AG04449 (cell line): ENCODE measurements around the gene PARD6A.
"Not testable (repeated sequence)": the region's sequence is repeated elsewhere in the genome, so short reads cannot be mapped to it uniquely, and the experiment has no call there.

Source experiments
- CTCF ChIA-PET: fragments of 350-600 bp; formaldehyde crosslinking; extraction: SDS; loops from one replicate; lab custom pipeline; 2021; ENCODE audit warnings: antibody characterized with exemption; lab: Yijun Ruan, JAX
- POLR2A ChIA-PET: fragments of 400-600, 350-600 bp; formaldehyde crosslinking; extraction: SDS; loops from one replicate; lab custom pipeline; 2020; ENCODE audit warnings: antibody characterized with exemption, inconsistent platforms; lab: Yijun Ruan, JAX
- DNase-seq: peaks from one replicate; pipeline ENCODE4 v3.0.0-alpha.2; 2010; ENCODE audit warnings: low read depth, low spot score
- H3K4me3 ChIP-seq: 2 replicates; pipeline ENCODE4 v1.5.1; 2011; ENCODE audit warnings: low read depth, mild to moderate bottlenecking, control low read depth, low read length
- TF ChIP-seq, protein P1 (sequence below): IDR thresholded peaks from one replicate; pipeline ENCODE4 v1.5.1; 2011; ENCODE audit warnings: mild to moderate bottlenecking, moderate library complexity, low read length, control low read depth, inconsistent platforms; ENCODE audit not compliant: insufficient read depth; ENCODE audit errors: missing control alignments

The PARD6A gene

DNA sequence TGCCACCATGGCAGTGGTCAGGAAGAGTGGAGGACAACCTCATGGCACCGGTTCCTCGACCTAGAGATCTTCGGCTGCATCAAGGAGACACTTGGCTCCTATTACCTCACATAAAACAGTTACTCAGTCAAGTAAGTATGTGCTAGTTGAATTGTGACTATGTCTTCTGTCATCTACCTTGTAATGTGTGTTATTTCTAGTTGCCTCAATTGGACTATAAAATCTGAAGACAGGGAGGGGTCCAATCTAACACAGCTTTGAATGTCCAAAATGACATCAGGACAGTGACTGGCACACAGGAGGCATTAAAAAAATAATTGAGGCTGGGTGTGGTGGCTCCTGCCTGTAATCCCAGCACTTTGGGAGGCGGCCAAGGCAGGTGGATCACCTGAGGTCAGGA, 23.0 kb downstream of the PARD6A start:
- DNase-seq: no peak
- CTCF ChIA-PET: interaction anchor here (1.1 to 10.7 kb wide), 3 partner anchors 14 to 162 kb away, joined by 3 to 87 read pairs (median 4); partner anchors contain the start of genes C16orf86 and ENKD1
- H3K4me3 ChIP-seq: no peak overlapping the region
- TF ChIP-seq, protein P1, sequence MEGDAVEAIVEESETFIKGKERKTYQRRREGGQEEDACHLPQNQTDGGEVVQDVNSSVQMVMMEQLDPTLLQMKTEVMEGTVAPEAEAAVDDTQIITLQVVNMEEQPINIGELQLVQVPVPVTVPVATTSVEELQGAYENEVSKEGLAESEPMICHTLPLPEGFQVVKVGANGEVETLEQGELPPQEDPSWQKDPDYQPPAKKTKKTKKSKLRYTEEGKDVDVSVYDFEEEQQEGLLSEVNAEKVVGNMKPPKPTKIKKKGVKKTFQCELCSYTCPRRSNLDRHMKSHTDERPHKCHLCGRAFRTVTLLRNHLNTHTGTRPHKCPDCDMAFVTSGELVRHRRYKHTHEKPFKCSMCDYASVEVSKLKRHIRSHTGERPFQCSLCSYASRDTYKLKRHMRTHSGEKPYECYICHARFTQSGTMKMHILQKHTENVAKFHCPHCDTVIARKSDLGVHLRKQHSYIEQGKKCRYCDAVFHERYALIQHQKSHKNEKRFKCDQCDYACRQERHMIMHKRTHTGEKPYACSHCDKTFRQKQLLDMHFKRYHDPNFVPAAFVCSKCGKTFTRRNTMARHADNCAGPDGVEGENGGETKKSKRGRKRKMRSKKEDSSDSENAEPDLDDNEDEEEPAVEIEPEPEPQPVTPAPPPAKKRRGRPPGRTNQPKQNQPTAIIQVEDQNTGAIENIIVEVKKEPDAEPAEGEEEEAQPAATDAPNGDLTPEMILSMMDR: no peak
- POLR2A ChIA-PET: no interaction called here

DNA sequence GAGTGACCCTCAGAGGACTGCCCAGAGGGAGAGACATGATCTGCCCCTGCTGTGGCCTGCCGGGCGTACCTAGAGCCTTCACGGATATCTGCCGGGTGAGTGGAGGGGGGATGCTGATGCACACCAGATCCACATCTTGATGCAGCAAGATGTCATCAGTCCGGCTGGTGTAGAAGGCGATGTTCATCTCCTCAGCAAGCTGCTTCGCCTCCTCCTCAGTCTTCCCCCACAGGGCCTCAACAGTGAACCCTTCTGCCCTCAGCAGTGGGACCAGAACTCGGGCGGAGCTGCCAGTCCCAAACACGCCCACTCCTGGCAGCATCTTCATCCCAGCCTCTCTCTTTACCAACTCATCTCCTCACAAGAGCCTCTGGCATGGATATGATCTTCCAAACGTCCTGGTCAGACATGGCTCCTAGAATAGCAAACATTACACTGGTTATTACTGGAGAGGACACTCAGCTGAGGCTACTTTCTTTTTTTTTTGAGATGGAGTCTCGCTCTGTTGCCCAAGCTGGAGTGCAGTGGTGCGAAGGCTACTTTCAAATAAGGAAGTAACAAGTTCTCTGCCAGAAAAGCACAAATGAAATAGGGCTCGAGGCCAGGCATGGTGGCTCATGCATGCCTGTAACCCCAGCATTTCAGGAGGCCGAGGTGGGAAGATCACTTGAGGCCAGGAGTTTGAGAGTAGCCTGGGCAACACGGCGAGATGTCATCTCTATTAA, 24.8 kb downstream of the PARD6A start:
- POLR2A ChIA-PET: no interaction called here
- H3K4me3 ChIP-seq: no peak overlapping the region
- CTCF ChIA-PET: interaction anchor here (10.7 kb wide), 1 partner anchor 16 kb away, joined by 87 read pairs; the partner anchor contains the start of genes C16orf86 and ENKD1
- TF ChIP-seq, protein P1: no peak
- DNase-seq: no peak

DNA sequence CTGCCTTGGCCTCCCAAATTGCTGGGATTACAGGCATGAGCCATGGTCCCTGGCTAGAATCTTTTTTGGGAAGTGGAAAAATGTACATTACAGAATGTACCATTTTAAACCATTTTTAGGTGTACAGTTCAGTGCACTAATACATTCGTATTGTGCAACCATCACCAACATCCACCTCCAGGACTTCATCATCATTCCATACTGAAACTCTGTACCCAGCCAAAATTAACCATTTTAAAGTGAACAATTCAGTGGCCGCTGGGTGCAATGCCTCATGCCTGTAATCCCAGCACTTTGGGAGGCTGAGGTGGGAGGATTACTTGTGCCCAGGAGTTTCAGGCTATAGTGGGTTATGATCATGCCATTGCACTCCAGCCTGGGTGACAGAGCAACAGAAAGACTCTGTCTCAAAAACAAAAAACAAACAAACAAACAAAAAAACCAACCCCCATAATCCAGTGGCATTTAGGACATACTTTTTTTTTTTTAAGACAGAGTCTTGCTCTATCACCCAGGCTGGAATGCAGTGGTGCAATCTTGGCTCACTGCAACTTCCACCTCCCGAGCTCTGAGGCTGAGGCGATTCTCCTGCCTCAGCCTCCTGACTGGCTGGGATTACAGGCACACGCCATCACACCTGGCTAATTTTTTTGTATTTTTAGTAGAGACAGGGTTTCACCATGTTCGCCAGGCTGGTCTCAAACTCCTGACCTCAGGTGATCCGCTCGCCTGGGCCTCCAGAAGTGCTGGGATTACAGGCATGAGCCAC, 32.9 kb downstream of the PARD6A start:
- DNase-seq, POLR2A ChIA-PET, H3K4me3 ChIP-seq: not testable (repeated sequence)
- CTCF ChIA-PET: interaction anchor here (2.9 kb wide), 1 partner anchor 26 kb away, joined by 9 read pairs; no protein-coding TSS in a partner anchor

DNA sequence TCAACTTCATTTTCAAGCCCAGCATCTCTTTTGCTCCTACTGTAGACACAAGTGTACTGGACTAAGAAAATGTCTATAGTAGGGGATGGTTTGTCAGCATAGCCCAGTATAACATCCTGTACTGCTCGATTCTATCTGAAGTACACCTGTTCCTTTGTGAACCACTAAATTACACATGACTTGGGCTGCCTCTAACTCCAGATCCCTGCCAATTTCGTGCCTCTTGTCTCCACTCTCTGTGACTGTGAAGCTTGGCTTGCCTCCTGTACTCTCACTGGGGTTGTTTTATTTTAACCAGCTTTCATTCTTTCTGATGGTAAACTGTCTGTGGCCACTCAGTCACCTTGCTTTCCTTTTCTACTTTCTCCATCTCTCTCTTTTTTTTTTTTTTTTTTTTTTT, 33.9 kb downstream of the PARD6A start:
- no peak for DNase-seq
- ChIA-PET CTCF (interaction anchor here (0.7 to 2.9 kb wide), 3 partner anchors 9 to 196 kb away, joined by 3 to 9 read pairs (median 4); no protein-coding TSS in a partner anchor), POLR2A (no interaction called here)
- no peak overlapping the region for H3K4me3 ChIP-seq
- TF ChIP-seq, protein P1: no peak

DNA sequence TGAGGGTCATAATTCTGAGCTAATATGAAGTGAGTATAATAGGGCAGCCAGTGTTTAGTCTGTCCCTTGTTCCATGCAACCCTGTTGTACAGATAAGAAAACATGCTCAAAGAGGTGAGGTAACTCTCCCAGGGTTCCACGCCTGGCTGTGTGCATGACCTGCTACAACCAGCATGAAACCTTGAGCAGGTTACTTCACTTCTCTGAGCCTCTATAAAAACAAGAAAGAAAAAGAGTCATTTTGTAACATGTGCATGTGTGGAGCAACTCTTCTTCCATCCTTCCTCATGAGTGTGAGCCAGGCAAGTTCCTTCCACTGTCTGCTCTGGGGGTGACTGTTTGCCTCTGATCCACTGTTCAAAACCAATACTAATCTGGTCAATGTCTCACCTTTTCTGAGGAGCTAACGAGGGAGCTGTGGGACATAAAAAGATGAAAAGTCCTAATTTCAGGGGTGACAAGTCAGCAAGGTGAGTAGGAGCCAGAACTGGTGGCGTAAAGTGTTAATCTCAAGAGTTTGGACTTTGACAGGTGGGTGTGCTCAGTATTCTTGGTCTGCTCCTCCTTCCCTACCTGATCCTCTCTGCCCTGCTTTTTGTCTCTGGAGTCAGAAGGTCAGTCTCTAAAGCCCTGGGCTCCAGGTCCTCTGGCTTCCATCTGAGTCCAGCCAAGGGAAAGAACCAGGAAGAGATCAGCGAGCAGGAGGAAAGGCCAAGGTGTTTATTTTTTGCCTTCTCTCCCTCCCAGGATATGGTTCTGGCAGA, 36.8 kb downstream of the PARD6A start:
- no peak overlapping the region for H3K4me3 ChIP-seq
- ChIA-PET CTCF (no interaction called here), POLR2A (no interaction called here)
- no peak for DNase-seq
- TF ChIP-seq, protein P1: no peak

- H3K4me3 ChIP-seq: no peak overlapping the region
- TF ChIP-seq, protein P1: no peak
- no peak for DNase-seq
- ChIA-PET CTCF (no interaction called here), POLR2A (no interaction called here)
These were observed 38.5 kb downstream of the PARD6A start for GRCh38 chr16:67699265-67699664.
